GM18520 (cell line): ENCODE results near the gene UGT1A9.
"Not testable (repeated sequence)": the region's sequence is repeated elsewhere in the genome, so short reads cannot be mapped to it uniquely, and the experiment has no call there.

Experiments used
- ATAC-seq: cut with Tn5 transposase; IDR thresholded peaks from one replicate; pipeline ENCODE4 v1.9.1; 2021; ENCODE audit not compliant: unreplicated experiment

UGT1A9 gene

DNA sequence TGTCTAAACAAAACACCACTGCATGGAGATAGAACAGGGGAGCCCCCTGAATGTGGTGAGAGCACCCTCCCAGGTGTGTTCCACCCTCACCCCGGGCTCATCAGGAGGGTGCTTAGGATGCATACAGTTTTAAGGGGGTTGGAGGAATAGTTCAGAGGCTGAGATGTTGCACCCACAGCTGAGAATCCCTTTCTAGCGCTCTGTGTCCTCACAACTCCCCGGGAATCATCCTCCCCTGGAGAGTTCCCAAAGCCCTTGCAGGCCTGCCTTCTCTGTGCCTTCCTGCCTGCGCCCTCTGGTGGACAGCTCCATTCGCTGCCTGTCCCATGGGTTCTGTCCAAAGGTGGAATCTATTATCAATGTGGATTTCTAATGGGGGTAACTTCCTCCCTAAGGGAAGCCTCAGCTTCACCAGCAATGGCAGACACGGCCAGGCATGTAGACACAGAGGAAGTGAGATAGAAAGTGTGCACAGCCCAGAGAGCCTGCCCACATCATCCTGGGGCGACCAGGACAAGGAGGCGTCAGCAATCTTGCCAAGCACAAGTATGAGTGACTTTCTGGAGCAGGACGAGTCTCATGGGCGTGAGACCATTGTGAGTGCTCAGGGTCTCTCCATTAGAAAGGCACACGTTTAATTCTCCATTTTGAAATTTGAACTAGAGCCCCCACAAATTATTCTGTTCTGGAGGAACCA, 39.8 kb downstream of the UGT1A9 start:
- no peak for ATAC-seq

DNA sequence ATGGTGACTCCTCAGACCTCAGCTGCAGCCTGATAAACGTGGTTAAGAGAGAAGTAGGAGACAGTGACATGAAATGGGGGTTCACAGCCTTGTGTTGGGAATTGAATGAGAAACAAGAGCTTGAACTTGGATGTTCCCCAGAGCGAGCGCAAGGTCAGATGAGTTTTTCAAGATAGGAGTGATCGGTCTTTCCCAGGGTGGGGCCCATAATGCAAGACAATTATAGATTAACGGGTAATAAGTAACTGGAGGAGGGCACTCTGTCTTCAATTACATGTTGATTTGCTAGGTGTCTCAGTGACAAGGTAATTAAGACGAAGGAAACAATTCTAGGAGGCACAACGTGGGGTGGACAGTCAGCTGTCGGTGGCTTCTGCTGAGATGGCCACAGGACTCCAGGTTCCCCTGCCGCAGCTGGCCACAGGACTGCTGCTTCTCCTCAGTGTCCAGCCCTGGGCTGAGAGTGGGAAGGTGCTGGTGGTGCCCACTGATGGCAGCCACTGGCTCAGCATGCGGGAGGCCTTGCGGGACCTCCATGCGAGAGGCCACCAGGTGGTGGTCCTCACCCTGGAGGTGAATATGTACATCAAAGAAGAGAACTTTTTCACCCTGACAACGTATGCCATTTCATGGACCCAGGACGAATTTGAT, 41.0 kb downstream of the UGT1A9 start, which contains the start of gene UGT1A5:
Gene UGT1A5, plus strand, starts transcription at position 297 of the 651 bp plus-strand sequence. Its CDS starts 85 bp downstream, at position 382.
- no peak for ATAC-seq

DNA sequence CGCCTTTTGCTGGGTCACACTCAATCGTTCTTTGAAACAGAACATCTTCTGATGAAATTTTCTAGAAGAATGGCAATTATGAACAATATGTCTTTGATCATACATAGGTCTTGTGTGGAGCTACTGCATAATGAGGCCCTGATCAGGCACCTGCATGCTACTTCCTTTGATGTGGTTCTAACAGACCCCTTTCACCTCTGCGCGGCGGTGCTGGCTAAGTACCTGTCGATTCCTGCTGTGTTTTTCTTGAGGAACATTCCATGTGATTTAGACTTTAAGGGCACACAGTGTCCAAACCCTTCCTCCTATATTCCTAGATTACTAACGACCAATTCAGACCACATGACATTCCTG, 41.5 kb downstream of the UGT1A9 start:
- no peak for ATAC-seq

DNA sequence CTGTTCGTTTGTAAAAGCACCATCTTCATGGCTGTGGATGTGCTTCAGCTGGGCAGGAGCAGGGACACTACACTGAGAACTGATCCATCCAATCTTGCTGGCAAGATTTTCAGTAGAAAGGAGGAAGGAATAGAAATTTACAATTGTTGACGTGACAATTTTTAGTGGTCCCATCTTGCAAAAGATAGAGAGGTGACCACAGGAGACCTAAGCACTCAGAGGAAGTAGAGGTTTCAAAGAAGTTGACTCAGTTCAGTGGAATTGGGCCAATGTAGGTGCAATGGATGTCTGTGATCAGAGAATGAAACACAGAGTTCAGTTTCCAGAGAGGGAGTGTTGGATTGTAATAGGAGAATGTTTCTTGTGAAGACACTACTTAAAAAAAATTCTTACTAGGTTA, 42.4 kb downstream of the UGT1A9 start:
- ATAC-seq = no peak

DNA sequence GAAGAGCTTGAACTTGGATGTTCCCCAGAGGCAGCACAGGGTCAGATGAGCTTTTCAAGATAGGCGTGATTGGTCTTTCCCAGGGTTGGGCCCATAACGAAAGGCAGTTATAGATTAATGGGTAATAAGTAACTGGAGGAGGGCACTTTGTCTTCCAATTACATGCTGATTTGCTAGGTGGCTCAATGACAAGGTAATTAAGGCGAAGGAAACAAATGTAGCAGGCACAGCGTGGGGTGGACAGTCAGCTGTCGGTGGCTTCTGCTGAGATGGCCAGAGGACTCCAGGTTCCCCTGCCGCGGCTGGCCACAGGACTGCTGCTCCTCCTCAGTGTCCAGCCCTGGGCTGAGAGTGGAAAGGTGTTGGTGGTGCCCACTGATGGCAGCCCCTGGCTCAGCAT, 46.9 kb downstream of the UGT1A9 start, which contains the start of gene UGT1A4:
Gene UGT1A4, plus strand, starts transcription at position 185 of the 400 bp plus-strand sequence. Its CDS starts 85 bp downstream, at position 270.
- no peak for ATAC-seq

DNA sequence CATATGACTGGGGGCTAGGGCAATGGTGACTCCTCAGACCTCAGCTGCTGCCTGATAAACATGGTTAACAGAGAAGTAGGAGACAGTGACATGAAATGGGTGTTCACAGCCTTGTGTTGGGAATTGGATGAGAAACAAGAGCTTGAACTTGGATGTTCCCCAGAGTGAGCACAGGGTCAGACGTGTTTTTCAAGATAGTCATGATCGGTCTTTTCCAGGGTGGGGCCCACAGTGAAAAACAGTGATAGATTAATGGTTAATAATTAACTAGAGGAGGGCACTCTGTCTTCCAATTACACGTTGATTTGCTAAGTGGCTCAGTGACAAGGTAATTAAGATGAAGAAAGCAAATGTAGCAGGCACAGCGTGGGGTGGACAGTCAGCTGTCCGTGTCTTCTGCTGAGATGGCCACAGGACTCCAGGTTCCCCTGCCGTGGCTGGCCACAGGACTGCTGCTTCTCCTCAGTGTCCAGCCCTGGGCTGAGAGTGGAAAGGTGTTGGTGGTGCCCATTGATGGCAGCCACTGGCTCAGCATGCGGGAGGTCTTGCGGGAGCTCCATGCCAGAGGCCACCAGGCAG, 57.1 kb downstream of the UGT1A9 start, which contains the start of gene UGT1A3:
Gene UGT1A3, plus strand, starts transcription at position 320 of the 579 bp plus-strand sequence. Its CDS starts 85 bp downstream, at position 405.
- no peak for ATAC-seq

DNA sequence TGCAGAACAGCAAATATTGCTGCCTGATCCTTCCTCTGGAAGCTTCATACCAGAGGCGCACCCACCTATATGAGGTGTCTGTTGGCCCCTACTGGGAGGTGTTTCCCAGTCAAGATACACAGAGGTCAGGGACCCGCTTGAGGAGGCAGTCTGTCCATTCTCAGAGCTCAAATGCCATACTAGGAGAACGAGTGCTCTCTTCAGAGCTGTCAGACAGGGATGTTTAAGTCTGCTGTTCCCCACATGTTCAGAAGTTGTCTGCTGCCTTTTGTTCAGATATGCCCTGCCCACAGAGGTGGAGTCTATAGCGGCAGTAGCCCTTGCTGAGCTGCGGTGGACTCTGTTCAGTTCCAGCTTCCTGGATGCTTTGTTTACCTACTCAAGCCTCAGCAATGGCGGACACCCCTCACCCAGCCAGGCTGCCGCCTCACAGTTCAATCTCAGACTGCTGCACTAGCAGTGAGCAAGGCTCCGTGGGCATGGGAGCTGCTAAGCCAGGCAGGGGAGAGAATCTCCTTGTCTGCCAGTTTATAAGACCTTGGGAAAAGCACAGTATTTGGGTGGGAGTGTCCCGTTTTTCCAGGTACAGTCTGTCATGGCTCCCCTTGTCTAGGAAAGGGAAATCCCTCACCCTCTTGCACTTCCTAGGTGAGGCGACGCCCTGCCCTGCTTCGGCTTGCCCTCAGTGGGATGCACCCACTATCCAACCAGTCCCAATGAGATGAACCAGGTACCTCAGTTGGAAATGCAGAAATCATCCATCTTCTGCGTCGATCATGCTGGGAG, 65.4 kb downstream of the UGT1A9 start:
- ATAC-seq = not testable (repeated sequence)

DNA sequence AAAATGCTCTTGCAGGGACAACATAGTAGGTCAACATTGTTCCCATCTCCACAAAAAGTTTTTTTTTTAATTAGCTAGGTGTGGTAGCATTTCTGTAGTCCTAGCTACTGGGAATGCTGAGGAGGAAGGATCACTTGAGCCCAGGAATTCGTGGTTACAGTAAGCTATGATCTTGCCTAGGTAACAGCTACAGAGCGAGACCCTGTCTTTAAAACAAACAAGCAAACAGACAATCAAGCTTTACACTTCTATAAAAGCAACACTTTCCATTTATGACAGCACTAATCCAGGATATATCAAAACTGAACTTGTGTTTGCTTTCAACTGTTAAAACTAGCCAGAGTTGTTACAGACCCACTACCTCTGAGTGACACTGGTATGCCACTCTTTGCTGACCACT, 69.2 kb downstream of the UGT1A9 start:
- ATAC-seq = no peak

DNA sequence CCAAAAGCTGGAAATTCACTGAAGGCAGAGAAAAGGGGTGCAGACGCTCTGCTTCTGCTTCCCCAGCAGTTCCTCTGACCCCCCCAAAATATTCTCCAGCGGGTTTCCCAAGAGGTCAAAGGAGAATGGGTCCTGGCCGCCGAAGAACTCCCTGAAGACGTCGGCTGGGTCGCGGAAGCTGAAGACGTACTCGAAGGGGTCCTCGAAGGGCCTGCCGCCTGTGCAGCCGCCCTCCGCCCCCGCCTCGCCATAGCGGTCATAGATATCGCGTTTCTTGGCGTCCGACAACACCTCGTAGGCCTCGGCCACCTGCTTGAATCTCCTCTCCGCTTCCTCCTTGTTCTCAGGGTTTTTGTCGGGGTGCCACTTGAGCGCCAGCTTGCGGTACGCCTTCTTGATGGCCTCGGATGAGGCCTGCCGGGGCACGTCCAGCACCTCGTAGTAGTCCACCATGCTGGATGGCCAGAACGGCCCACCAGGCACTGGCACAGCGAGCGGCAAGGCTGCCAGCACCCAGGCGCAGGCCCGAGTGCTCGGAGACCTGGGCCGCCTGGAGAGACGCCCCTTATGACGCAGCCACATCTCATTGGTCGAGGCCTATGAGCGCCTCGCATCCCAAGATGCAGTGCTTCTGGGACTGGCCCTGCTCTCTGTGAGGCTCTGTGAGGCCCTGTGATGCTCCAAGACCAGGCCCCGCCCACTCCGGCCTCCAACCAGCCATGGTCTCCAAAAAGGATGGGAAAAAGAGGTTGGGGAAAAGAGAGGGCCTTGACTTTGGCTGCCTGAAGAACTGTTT, 72.0 kb downstream of the UGT1A9 start:
- ATAC-seq = no peak

DNA sequence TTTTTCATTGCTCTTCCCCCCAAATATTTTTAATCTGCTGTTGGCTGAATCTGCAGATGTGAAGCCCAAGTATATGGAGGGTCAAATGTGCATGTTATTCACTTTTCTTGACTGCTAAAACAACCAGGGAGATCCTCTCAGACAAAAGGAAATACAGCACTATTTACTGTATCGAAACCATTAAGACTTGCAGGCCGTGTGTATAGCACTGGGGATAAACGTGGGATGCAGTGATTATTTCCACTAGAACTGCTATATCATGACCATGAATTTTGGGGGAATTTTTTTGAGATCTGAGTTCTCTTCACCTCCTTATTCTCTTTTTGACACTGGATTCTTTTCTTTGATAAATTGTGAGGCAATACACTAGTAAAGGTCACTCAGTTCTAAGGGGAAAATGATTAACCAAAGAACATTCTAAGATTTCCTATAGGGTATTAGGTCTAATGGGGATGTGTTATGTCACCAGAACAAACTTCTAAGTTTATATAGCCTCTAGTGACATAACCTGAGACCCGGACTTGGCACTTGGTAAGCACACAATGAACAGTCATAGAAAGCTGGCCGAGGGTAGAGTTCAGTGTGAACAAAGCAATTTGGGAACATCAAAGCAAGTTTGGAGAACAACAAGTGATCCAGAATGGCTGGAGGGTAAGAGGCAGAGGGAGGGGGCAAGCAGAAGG, 73.5 kb downstream of the UGT1A9 start:
- no peak for ATAC-seq

DNA sequence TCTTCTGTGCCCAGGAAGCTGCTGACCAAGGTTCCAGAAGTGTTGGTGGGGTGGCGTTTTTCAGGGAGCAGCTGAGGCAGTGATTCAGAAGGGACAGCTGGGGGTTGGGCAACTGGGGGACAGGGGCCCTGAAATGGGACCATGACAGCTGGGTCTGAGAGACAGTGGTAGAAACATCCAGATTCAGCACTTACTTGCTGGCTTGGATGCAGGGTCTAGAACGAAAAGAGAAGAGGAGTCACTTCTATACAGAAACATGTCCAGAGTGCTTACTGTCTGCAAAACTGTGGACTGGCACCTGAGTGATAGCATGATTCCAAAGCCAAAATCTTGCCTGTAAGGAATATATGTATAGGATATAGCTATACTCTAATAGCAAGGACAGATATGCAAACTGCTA, 74.1 kb downstream of the UGT1A9 start:
- not testable (repeated sequence) for ATAC-seq

DNA sequence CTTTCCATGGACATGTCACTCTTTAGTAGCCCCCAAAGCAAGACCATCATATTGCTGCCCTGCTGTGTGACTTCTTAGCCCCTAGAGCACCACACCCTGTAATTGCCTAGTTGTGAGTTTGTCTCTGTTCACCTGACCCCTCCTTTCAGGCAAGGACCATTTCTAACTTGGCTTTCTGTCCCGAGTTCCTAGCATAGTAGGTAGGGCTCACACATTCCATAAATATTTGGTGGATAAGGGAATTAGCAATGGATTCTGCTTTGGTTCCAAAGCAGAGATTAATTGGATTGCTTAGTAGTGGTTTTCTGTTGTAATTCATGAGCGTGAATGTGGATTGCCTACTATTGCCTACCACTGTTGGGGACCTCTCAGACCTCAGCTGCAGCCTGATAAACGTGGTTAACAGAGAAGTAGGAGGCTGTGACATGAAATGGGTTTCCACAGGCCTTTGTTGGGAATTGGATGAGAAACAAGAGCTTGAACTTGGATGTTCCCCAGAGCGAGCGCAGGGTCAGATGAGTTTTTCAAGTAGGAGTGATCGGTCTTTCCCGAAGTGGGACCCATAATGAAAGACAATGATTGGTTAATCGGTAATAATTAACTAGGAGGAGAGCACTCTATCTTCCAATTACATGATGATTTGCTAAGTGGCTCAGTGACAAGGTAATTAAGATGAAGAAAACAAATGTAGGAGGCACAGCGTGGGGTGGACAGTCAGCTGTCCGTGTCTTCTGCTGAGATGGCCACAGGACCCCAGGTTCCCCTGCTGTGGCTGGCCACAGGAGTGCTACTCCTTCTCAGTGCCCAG, 75.0 kb downstream of the UGT1A9 start:
- no peak for ATAC-seq

DNA sequence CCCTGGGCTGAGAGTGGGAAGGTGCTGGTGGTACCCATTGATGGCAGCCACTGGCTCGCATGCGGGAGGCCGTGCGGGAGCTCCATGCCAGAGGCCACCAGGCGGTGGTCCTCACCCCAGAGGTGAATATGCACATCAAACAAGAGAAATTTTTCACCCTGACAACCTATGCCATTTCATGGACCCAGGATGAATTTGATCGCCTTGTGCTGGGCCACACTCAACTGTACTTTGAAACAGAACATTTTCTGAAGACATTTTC, 75.5 kb downstream of the UGT1A9 start:
- no peak for ATAC-seq

DNA sequence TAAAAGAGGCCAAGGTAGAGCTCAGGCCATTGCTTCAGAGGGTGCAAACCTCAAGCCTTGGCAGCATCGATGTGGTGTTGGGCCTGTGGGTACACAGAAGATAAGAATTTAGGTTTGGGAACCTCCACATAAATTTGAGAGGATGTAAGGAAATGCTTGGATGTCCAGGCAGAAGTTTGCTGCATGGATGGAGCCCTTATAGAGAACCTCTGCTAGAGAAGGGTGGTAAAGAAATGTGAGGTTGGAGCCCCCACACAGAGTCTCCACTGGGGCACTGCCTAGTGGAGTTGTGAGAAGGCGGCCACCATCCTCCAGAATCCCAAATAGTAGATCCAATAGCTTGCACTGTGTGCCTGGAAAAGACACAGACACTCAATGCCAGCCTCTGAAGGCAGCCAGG, 79.0 kb downstream of the UGT1A9 start:
- not testable (repeated sequence) for ATAC-seq

DNA sequence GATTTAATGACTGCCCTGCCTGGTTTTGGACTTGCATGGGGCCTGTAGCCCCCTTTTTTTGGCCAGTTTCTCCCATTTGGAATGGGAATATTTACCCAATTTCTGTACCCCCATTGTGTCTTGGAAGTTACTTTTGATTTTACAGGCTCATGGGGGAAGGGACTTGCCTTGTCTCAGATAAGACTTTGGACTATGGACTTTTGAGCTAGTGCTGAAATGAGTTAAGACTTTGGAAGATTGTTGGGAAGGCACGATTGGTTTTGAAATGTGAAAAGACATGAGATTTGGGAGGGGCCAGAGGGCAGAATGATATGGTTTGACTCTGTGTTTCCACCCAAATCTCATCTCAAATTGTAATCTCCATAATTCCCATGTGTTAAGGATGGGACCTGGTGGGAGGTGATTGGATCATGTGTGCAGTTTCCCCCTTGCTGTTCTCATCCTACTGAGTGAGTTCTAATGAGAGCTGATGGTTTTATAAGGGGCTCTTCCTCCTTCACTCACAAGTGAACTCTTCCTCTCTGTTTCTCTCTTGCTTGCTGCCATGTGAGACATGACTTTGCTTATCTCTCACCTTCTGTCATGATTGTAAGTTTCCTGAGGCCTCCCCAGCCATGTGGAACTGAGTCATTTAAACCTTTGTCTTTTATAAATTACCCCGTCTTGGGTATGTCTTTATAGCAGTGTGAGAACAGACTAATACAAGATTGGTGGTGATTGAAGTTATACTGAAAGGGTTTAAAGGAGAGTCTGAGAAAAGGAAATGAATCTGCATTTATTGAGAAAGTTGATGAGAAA, 79.7 kb downstream of the UGT1A9 start:
- not testable (repeated sequence) for ATAC-seq

DNA sequence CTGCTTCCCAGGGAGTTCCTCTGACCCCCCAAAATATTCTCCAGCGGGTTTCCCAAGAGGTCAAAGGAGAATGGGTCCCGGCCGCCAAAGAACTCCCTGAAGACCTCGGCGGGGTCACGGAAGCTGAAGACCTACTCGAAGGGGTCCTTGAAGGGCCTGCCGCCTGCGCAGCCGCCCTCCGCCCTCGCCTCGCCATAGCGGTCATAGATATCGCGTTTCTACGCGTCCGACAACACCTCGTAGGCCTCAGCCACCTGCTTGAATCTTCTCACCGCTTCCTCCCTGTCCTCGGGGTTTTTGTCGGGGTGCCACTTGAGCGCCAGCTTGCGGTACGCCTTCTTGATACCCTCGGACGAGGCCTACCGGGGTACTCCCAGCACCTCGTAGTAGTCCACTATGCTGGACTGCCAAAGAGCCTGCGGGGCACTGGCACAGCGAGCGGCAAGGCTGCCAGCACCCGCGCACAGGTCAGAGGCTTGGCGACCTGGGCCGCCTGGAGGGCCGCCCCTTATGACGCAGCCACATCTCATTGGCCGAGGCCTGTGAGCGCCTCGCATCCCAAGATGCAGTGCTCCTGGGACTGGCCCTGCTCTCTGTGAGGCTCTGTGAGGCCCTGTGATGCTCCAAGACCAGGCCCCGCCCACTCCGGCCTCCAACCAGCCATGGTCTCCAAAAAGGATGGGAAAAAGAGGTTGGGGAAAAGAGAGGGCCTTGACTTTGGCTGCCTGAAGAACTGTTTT, 83.3 kb downstream of the UGT1A9 start:
- no peak for ATAC-seq

DNA sequence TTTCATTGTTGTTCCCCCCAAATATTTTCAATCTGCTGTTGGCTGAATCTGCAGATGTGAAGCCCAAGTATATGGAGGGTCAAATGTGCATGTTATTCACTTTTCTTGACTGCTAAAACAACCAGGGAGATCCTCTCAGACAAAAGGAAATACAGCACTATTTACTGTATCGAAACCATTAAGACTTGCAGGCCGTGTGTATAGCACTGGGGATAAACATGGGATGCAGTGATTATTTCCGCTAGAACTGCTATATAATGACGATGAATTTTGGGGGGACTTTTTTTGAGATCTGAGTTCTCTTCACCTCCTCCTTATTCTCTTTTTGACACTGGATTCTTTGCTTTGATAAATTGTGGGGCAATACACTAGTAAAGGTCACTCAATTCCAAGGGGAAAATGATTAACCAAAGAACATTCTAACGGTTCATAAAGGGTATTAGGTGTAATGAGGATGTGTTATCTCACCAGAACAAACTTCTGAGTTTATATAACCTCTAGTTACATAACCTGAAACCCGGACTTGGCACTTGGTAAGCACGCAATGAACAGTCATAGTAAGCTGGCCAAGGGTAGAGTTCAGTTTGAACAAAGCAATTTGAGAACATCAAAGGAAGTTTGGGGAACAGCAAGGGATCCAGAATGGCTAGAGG, 84.9 kb downstream of the UGT1A9 start:
- ATAC-seq = no peak
